Measurements from ENCODE around the gene ZCCHC14. TPM values are rescaled to one million over a fixed set of nuclear protein-coding genes. Genes with fewer than 3 reads are reported as not detected.

The ZCCHC14 gene
- total RNA-seq, 1 donor from 2014 or later = 11.5 TPM

DNA sequence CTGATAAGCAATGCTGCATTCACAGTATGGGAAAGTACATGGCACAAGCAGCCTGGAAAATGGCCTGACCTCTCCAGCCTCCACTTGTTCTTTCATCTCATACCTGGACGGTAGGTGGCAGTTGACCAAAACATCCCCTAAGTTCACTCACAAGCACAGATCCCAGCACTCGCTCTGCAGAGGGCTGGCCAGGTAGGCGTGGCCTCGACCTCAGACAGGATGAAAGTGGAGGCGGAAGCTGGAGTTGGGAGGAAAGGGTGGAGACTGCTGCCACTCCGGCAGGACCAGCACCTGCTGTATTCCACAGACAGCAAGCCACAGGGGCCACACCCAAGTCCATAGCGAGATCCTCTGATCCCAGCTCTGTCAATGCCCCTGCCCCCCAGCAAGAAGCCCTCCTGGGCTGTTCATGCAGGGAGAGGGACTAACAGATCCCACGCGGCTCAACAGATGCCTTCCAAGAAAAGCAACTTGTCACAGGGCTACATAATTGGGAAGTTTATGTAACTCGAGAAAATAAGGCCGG, 31.3 kb downstream of the ZCCHC14 start:
- no peaks in the 10 kb centered on the region for H3K27me3 ChIP-seq (ENCODE audit: control insufficient read depth in 3 of 3, insufficient read depth in 3 of 3, low read length in 3 of 3)
- H3K4me3 ChIP-seq (ENCODE audit: low read length in 3 of 3) = peak overlapping the region in 1 of 3 donors; percentile 54
- peak overlapping the region; percentile 0 for H3K27ac ChIP-seq (ENCODE audit: low read depth, low read length)

DNA sequence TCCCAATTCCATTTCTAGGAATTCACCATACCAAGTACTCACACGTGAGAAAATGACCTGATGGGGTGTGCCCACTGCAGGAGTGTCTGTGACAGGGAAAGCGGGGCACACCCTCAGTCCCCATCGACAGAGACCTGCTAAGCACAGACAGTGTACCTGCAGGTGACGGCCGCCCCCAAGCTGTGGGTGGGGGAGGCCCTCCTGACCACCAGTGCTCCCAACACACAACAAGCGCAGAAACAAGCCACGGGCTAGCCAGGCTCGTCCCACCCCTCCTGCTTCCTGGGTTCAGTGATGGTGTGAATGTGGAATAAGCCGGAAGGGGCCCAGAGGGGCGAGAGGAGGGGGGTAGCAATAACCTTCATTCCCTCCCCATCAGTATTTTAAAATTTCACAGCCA, 31.9 kb downstream of the ZCCHC14 start:
- peaks cover 6 to 22% (median 18%) of the 10 kb centered on the region in 3 donors for H3K36me3 ChIP-seq (ENCODE audit: control insufficient read depth in 3 of 3, insufficient read depth in 3 of 3, low read length in 3 of 3)
- peak overlapping the region in 1 of 3 donors; percentile 64 for H3K9ac ChIP-seq (ENCODE audit: low read depth in 1 of 3, low read length in 3 of 3)
- peaks cover 38 to 48% (median 45%) of the 10 kb centered on the region in 3 donors for H3K4me1 ChIP-seq (ENCODE audit: control insufficient read depth in 3 of 3, insufficient read depth in 3 of 3, low read length in 3 of 3)
- no peaks in the 10 kb centered on the region for H3K9me3 ChIP-seq (ENCODE audit: control insufficient read depth in 3 of 3, low read length in 3 of 3)
- H3K4me3 ChIP-seq (ENCODE audit: low read length in 3 of 3) = no peak overlapping the region
- no peaks in the 10 kb centered on the region for H3K27me3 ChIP-seq (ENCODE audit: control insufficient read depth in 3 of 3, insufficient read depth in 3 of 3, low read length in 3 of 3)
- peak overlapping the region; percentile 0 for H3K27ac ChIP-seq (ENCODE audit: low read depth, low read length)

More for the DNA sequence above, 31.3 kb downstream of the ZCCHC14 start:
- peaks cover 6 to 22% (median 18%) of the 10 kb centered on the region in 3 donors for H3K36me3 ChIP-seq (ENCODE audit: control insufficient read depth in 3 of 3, insufficient read depth in 3 of 3, low read length in 3 of 3)
- H3K9me3 ChIP-seq (ENCODE audit: control insufficient read depth in 3 of 3, low read length in 3 of 3) = no peaks in the 10 kb centered on the region
- H3K4me1 ChIP-seq (ENCODE audit: control insufficient read depth in 3 of 3, insufficient read depth in 3 of 3, low read length in 3 of 3) = peaks cover 44 to 54% (median 51%) of the 10 kb centered on the region in 3 donors
- H3K9ac ChIP-seq (ENCODE audit: low read depth in 1 of 3, low read length in 3 of 3) = peak overlapping the region in 1 of 3 donors; percentile 64

- no peak overlapping the region for H3K4me3 ChIP-seq (ENCODE audit: low read length in 3 of 3)
- no peak overlapping the region for H3K27ac ChIP-seq (ENCODE audit: low read depth, low read length)
- H3K27me3 ChIP-seq (ENCODE audit: control insufficient read depth in 3 of 3, insufficient read depth in 3 of 3, low read length in 3 of 3) = no peaks in the 10 kb centered on the region
- H3K9ac ChIP-seq (ENCODE audit: low read depth in 1 of 3, low read length in 3 of 3) = no peak overlapping the region
- no peaks in the 10 kb centered on the region for H3K9me3 ChIP-seq (ENCODE audit: control insufficient read depth in 3 of 3, low read length in 3 of 3)
- peaks cover 27 to 37% (median 34%) of the 10 kb centered on the region in 3 donors for H3K4me1 ChIP-seq (ENCODE audit: control insufficient read depth in 3 of 3, insufficient read depth in 3 of 3, low read length in 3 of 3)
- H3K36me3 ChIP-seq (ENCODE audit: control insufficient read depth in 3 of 3, insufficient read depth in 3 of 3, low read length in 3 of 3) = peaks cover 6 to 27% (median 22%) of the 10 kb centered on the region in 3 donors
These were observed 33.0 kb downstream of the ZCCHC14 start for GRCh38 chr16:87459833-87460232.

- H3K4me1 ChIP-seq (ENCODE audit: control insufficient read depth in 3 of 3, insufficient read depth in 3 of 3, low read length in 3 of 3) = peaks cover 19 to 29% (median 26%) of the 10 kb centered on the region in 3 donors
These were observed 33.8 kb downstream of the ZCCHC14 start for GRCh38 chr16:87459027-87459426.

GRCh38 chr16:87458424-87458915, 34.4 kb downstream of the ZCCHC14 start:
- no peak overlapping the region for H3K4me3 ChIP-seq (ENCODE audit: low read length in 3 of 3)
- peaks cover 7 to 31% (median 26%) of the 10 kb centered on the region in 3 donors for H3K36me3 ChIP-seq (ENCODE audit: control insufficient read depth in 3 of 3, insufficient read depth in 3 of 3, low read length in 3 of 3)
- H3K27me3 ChIP-seq (ENCODE audit: control insufficient read depth in 3 of 3, insufficient read depth in 3 of 3, low read length in 3 of 3) = no peaks in the 10 kb centered on the region
- no peak overlapping the region for H3K27ac ChIP-seq (ENCODE audit: low read depth, low read length)
- peaks cover 15 to 23% (median 20%) of the 10 kb centered on the region in 3 donors for H3K4me1 ChIP-seq (ENCODE audit: control insufficient read depth in 3 of 3, insufficient read depth in 3 of 3, low read length in 3 of 3)
- H3K9me3 ChIP-seq (ENCODE audit: control insufficient read depth in 3 of 3, low read length in 3 of 3) = no peaks in the 10 kb centered on the region
- H3K9ac ChIP-seq (ENCODE audit: low read depth in 1 of 3, low read length in 3 of 3) = peak overlapping the region in 1 of 3 donors; percentile 16

More at GRCh38 chr16:87459027-87459426, 33.8 kb downstream of the ZCCHC14 start:
- no peaks in the 10 kb centered on the region for H3K27me3 ChIP-seq (ENCODE audit: control insufficient read depth in 3 of 3, insufficient read depth in 3 of 3, low read length in 3 of 3)
- H3K9me3 ChIP-seq (ENCODE audit: control insufficient read depth in 3 of 3, low read length in 3 of 3) = no peaks in the 10 kb centered on the region
- no peak overlapping the region for H3K9ac ChIP-seq (ENCODE audit: low read depth in 1 of 3, low read length in 3 of 3)
- H3K4me3 ChIP-seq (ENCODE audit: low read length in 3 of 3) = no peak overlapping the region
- peaks cover 6 to 31% (median 26%) of the 10 kb centered on the region in 3 donors for H3K36me3 ChIP-seq (ENCODE audit: control insufficient read depth in 3 of 3, insufficient read depth in 3 of 3, low read length in 3 of 3)
- H3K27ac ChIP-seq (ENCODE audit: low read depth, low read length) = no peak overlapping the region

GRCh38 chr16:87457709-87458423, 35.0 kb downstream of the ZCCHC14 start:
- H3K27me3 ChIP-seq (ENCODE audit: control insufficient read depth in 3 of 3, insufficient read depth in 3 of 3, low read length in 3 of 3) = no peaks in the 10 kb centered on the region
- no peak overlapping the region for H3K4me3 ChIP-seq (ENCODE audit: low read length in 3 of 3)
- H3K4me1 ChIP-seq (ENCODE audit: control insufficient read depth in 3 of 3, insufficient read depth in 3 of 3, low read length in 3 of 3) = peaks cover 14 to 19% (median 15%) of the 10 kb centered on the region in 3 donors
- peak overlapping the region in 1 of 3 donors; percentile 16 for H3K9ac ChIP-seq (ENCODE audit: low read depth in 1 of 3, low read length in 3 of 3)
- peaks cover 9 to 35% (median 26%) of the 10 kb centered on the region in 3 donors for H3K36me3 ChIP-seq (ENCODE audit: control insufficient read depth in 3 of 3, insufficient read depth in 3 of 3, low read length in 3 of 3)
- H3K27ac ChIP-seq (ENCODE audit: low read depth, low read length) = no peak overlapping the region
- H3K9me3 ChIP-seq (ENCODE audit: control insufficient read depth in 3 of 3, low read length in 3 of 3) = no peaks in the 10 kb centered on the region

GRCh38 chr16:87457061-87457611, 35.7 kb downstream of the ZCCHC14 start:
- Histone ChIP-seq H3K4me3 (ENCODE audit: low read length in 3 of 3) (no peak overlapping the region), H3K9me3 (ENCODE audit: control insufficient read depth in 3 of 3, low read length in 3 of 3) (no peaks in the 10 kb centered on the region), H3K27ac (ENCODE audit: low read depth, low read length) (no peak overlapping the region), H3K27me3 (ENCODE audit: control insufficient read depth in 3 of 3, insufficient read depth in 3 of 3, low read length in 3 of 3) (no peaks in the 10 kb centered on the region), H3K9ac (ENCODE audit: low read depth in 1 of 3, low read length in 3 of 3) (no peak overlapping the region), H3K4me1 (ENCODE audit: control insufficient read depth in 3 of 3, insufficient read depth in 3 of 3, low read length in 3 of 3) (peaks cover 14 to 19% (median 15%) of the 10 kb centered on the region in 3 donors), H3K36me3 (ENCODE audit: control insufficient read depth in 3 of 3, insufficient read depth in 3 of 3, low read length in 3 of 3) (peaks cover 16 to 35% (median 34%) of the 10 kb centered on the region in 3 donors)

DNA sequence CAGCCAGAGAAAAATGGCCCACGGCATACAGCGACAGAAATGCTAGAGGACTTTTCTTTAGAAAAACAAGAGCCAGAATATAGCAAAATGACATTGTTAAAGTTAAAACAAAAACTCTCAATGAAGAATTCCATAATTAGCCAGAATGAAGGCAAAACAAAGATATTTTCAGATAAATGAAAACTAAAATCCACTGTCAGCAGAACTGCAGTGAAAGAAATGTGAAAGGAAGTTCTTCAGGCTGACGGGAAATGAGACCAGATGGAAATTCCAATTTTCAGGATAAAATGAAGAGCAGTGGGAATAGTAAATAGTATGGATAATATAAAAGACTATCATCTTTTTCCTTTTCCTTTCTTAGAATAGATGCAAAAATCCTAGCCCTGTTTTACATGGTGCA, 38.4 kb downstream of the ZCCHC14 start:
- Histone ChIP-seq H3K9me3 (ENCODE audit: control insufficient read depth in 3 of 3, low read length in 3 of 3) (no peaks in the 10 kb centered on the region), H3K4me1 (ENCODE audit: control insufficient read depth in 3 of 3, insufficient read depth in 3 of 3, low read length in 3 of 3) (peaks cover 8 to 11% (median 8%) of the 10 kb centered on the region in 3 donors), H3K4me3 (ENCODE audit: low read length in 3 of 3) (no peak overlapping the region), H3K27me3 (ENCODE audit: control insufficient read depth in 3 of 3, insufficient read depth in 3 of 3, low read length in 3 of 3) (no peaks in the 10 kb centered on the region), H3K9ac (ENCODE audit: low read depth in 1 of 3, low read length in 3 of 3) (no peak overlapping the region), H3K36me3 (ENCODE audit: control insufficient read depth in 3 of 3, insufficient read depth in 3 of 3, low read length in 3 of 3) (peaks cover 20 to 37% (median 35%) of the 10 kb centered on the region in 3 donors), H3K27ac (ENCODE audit: low read depth, low read length) (no peak overlapping the region)

DNA sequence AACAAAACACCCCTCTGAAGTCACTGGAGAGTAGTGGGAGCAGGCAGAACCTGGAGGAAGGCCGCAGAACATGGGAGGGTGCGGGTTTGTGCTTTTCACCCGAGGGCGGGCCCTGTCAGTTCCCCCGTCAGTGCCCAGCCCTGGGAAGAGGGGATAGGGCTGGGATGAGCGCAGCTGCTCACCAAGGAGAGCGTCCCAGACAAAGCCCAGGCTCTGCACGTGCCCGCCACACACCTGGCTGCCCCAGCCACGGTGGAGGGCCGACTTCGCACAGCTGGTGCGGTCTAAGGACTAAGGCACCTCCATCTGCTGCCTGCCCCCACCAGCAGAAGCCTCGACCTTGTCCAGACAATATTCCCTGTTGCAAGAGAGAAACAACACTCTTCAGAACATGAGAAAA, 39.5 kb downstream of the ZCCHC14 start:
- Histone ChIP-seq H3K4me3 (ENCODE audit: low read length in 3 of 3) (no peak overlapping the region), H3K9ac (ENCODE audit: low read depth in 1 of 3, low read length in 3 of 3) (no peak overlapping the region), H3K36me3 (ENCODE audit: control insufficient read depth in 3 of 3, insufficient read depth in 3 of 3, low read length in 3 of 3) (peaks cover 16 to 37% (median 33%) of the 10 kb centered on the region in 3 donors), H3K27me3 (ENCODE audit: control insufficient read depth in 3 of 3, insufficient read depth in 3 of 3, low read length in 3 of 3) (no peaks in the 10 kb centered on the region), H3K27ac (ENCODE audit: low read depth, low read length) (no peak overlapping the region), H3K9me3 (ENCODE audit: control insufficient read depth in 3 of 3, low read length in 3 of 3) (no peaks in the 10 kb centered on the region), H3K4me1 (ENCODE audit: control insufficient read depth in 3 of 3, insufficient read depth in 3 of 3, low read length in 3 of 3) (peaks cover 7 to 10% (median 8%) of the 10 kb centered on the region in 3 donors)
